Ascending aorta (tissue), 2 donors: ENCODE measurements around the gene NSG1. TPM values are rescaled to one million over a fixed set of nuclear protein-coding genes. Genes with fewer than 3 reads are reported as not detected.
"Not testable (repeated sequence)": the region's sequence is repeated elsewhere in the genome, so short reads cannot be mapped to it uniquely, and the experiment has no call there.

Experiments used
- DNase-seq, 2 donors: peaks; one replicate each; pipeline ENCODE4 v3.0.0-alpha.2; 2019; ENCODE audit warnings: low spot score in 2 of 2
- H3K27ac ChIP-seq, 2 donors: fragments of 200-600 bp; sonication (generic); one replicate each; pipeline ENCODE4 v1.5.1; 2016 to 2017; ENCODE audit warnings: mild to moderate bottlenecking in 1 of 2
- H3K27me3 ChIP-seq: fragments of 200-600 bp; sonication (generic); one replicate; pipeline ENCODE4 v1.5.1; 2017
- H3K36me3 ChIP-seq, 2 donors: fragments of 200-600 bp; sonication (generic); one replicate each; pipeline ENCODE4 v1.5.1; 2016
- H3K4me1 ChIP-seq, 2 donors: fragments of 200-600 bp; sonication (generic); one replicate each; pipeline ENCODE4 v1.5.1; 2016 to 2017; ENCODE audit warnings: mild to moderate bottlenecking in 1 of 2
- H3K4me3 ChIP-seq, 2 donors: fragments of 200-600 bp; sonication (generic); one replicate each; pipeline ENCODE4 v1.5.1; 2016 to 2017; ENCODE audit warnings: mild to moderate bottlenecking in 1 of 2
- H3K9me3 ChIP-seq, 2 donors: fragments of 200-600 bp; sonication (generic); one replicate each; pipeline ENCODE4 v1.5.1; 2016
- intact Hi-C: fragments of 100-400 bp; cut with DNase I; formaldehyde crosslinking; loops from one replicate; pipeline ENCODE4 v1.15.1; 2023
- total RNA-seq: library from RNA; depleted of rRNA; stranded (reverse); fragments of >200 nt; gene quantifications from one replicate; pipeline ENCODE4 v1.1.0, GENCODE V29; 2016
- TF ChIP-seq, protein P1 (sequence below), 3 experiments: fragments of 200-600 bp in 2 of 3; fragments of 450-650 bp in 1 of 3; sonication (generic) in 2 of 3; IDR thresholded peaks; one replicate each; pipeline ENCODE4 v1.5.1; 2016 to 2019; ENCODE audit warnings: antibody characterized with exemption in 3 of 3, mild to moderate bottlenecking in 1 of 3, moderate library complexity in 1 of 3

The NSG1 gene
- total RNA-seq, 1 donor from 2014 or later: not detected

DNA sequence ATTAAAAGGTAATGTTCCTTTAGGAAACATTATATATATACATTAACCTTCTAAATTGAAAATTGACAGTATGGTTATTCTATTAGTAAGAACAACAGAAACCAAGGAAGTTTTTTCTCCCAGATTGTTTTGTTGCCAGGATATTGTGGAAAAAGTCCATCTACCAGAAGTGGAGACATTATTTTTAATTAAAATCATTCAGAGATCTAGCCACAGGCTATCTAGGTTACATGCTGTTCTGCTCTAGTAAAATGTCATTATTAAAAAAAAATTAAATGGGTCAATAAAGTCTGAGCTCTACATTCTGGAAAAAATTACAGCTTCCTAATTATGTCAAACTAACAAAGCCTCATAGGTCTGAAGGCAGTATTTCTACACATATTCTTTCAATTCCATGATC, 74.3 kb downstream of the NSG1 start:
- intact Hi-C loops: no loop called here
- Histone ChIP-seq H3K36me3 (peaks cover 35 to 54% of the 10 kb centered on the region in 2 donors), H3K4me1 (no peaks in the 10 kb centered on the region), H3K4me3 (no peak overlapping the region), H3K27me3 (no peaks in the 10 kb centered on the region), H3K27ac (no peak overlapping the region), H3K9me3 (no peaks in the 10 kb centered on the region)
- TF ChIP-seq, protein P1, sequence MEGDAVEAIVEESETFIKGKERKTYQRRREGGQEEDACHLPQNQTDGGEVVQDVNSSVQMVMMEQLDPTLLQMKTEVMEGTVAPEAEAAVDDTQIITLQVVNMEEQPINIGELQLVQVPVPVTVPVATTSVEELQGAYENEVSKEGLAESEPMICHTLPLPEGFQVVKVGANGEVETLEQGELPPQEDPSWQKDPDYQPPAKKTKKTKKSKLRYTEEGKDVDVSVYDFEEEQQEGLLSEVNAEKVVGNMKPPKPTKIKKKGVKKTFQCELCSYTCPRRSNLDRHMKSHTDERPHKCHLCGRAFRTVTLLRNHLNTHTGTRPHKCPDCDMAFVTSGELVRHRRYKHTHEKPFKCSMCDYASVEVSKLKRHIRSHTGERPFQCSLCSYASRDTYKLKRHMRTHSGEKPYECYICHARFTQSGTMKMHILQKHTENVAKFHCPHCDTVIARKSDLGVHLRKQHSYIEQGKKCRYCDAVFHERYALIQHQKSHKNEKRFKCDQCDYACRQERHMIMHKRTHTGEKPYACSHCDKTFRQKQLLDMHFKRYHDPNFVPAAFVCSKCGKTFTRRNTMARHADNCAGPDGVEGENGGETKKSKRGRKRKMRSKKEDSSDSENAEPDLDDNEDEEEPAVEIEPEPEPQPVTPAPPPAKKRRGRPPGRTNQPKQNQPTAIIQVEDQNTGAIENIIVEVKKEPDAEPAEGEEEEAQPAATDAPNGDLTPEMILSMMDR (IDR thresholded peaks at IDR 0.05): no peak
- DNase-seq: no peak

- H3K4me3 ChIP-seq: no peak overlapping the region
- no peaks in the 10 kb centered on the region for H3K4me1 ChIP-seq
- no peak for DNase-seq
- no peaks in the 10 kb centered on the region for H3K9me3 ChIP-seq
- no peaks in the 10 kb centered on the region for H3K27me3 ChIP-seq
- intact Hi-C loops: no loop called here
- TF ChIP-seq, protein P1 (IDR thresholded peaks at IDR 0.05): no peak
- H3K36me3 ChIP-seq: peaks cover 34 to 54% of the 10 kb centered on the region in 2 donors
- H3K27ac ChIP-seq: no peak overlapping the region
Observed at GRCh38 chr4:4461850-4462249, 74.9 kb downstream of the NSG1 start.

- Histone ChIP-seq H3K27ac (no peak overlapping the region), H3K27me3 (no peaks in the 10 kb centered on the region), H3K4me3 (no peak overlapping the region), H3K4me1 (no peaks in the 10 kb centered on the region), H3K9me3 (no peaks in the 10 kb centered on the region), H3K36me3 (peaks cover 24 to 54% of the 10 kb centered on the region in 2 donors)
- intact Hi-C loops: no loop called here
- no peak for DNase-seq
- TF ChIP-seq, protein P1 (IDR thresholded peaks at IDR 0.05): no peak
Observed at GRCh38 chr4:4462970-4463369, 76.1 kb downstream of the NSG1 start.

DNA sequence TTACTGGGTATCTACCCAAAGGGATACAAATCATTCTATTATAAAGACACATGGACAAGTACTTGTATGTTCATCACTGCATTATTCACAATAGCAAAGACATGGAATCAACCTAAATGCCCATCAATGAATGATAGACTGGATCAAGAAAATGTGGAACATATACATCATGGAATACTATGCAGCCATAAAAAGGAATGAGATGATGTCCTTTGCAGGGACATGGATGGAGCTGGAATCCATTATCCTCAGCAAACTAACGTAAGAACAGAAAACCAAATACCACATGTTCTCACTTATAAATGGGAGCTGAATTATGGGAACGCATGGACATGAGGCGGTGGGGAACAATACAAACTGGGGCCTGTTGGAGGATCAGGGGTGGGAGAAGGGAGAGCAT, 78.3 kb downstream of the NSG1 start:
- H3K27ac ChIP-seq, H3K4me1 ChIP-seq, DNase-seq, intact Hi-C loops, H3K4me3 ChIP-seq, H3K27me3 ChIP-seq, H3K9me3 ChIP-seq: not testable (repeated sequence)
- peaks cover 35 to 62% of the 10 kb centered on the region in 2 donors for H3K36me3 ChIP-seq

Other genes starting within 250 kb of the NSG1 start
- not detected for gene OTOP1, start 160.2 kb upstream of the NSG1 start, total RNA-seq
- gene TMEM128, start 138.9 kb upstream of the NSG1 start, total RNA-seq: 0.64 TPM
- gene LYAR, start 96.9 kb upstream of the NSG1 start, total RNA-seq: 4.7 TPM
- gene ZBTB49, start 96.9 kb upstream of the NSG1 start, total RNA-seq: not detected
- gene STX18, start 154.9 kb downstream of the NSG1 start, total RNA-seq: 28.2 TPM